Vagina (tissue), 2 donors: ENCODE results near the gene SEMA3D. TPM values are rescaled to one million over a fixed set of nuclear protein-coding genes. Genes with fewer than 3 reads are reported as not detected.

Source experiments
- DNase-seq, 2 donors: peaks; one replicate each; pipeline ENCODE4 v3.0.0-alpha.2; 2017; ENCODE audit errors: extremely low spot score in 2 of 2
- H3K27ac ChIP-seq: fragments of 200-600 bp; sonication (generic); one replicate; pipeline ENCODE4 v1.5.1; 2019
- H3K27me3 ChIP-seq: fragments of 200-600 bp; sonication (generic); one replicate; pipeline ENCODE4 v1.5.1; 2019
- H3K36me3 ChIP-seq, 2 donors: fragments of 200-600 bp; sonication (generic); one replicate each; pipeline ENCODE4 v1.5.1; 2017 to 2019
- H3K4me1 ChIP-seq: fragments of 200-600 bp; sonication (generic); one replicate; pipeline ENCODE4 v1.5.1; 2019
- H3K4me3 ChIP-seq, 2 donors: fragments of 200-600 bp; sonication (generic); 1 replicate in 1 of 2; 2 replicates in 1 of 2; pipeline ENCODE4 v1.5.1; 2016 to 2019
- H3K9me3 ChIP-seq: fragments of 200-600 bp; sonication (generic); one replicate; pipeline ENCODE4 v1.5.1; 2019
- POLR2A ChIP-seq, 2 donors: fragments of 450-650 bp; IDR thresholded peaks; one replicate each; pipeline ENCODE4 v1.6.1; 2017; ENCODE audit warnings: antibody characterized with exemption in 2 of 2, mild to moderate bottlenecking in 2 of 2, moderate library complexity in 2 of 2
- POLR2AphosphoS5 ChIP-seq, 2 donors: sonication (generic); formaldehyde crosslinking; IDR thresholded peaks; one replicate each; pipeline ENCODE4 v1.9.0; 2017; ENCODE audit warnings: antibody characterized with exemption in 2 of 2, mild to moderate bottlenecking in 2 of 2, low read depth in 1 of 2; ENCODE audit not compliant: insufficient read depth in 1 of 2
- intact Hi-C: fragments of 100-400 bp; cut with DNase I; formaldehyde crosslinking; loops from one replicate; pipeline ENCODE4 v1.15.1; 2023
- total RNA-seq: library from RNA; depleted of rRNA; stranded (reverse); fragments of >200 nt; gene quantifications from one replicate; pipeline ENCODE4 v1.2.3, GENCODE V29; 2016
- TF ChIP-seq, protein P1 (sequence below), 3 experiments: fragments of 450-650 bp in 2 of 3; fragments of 200-600 bp in 1 of 3; sonication (generic) in 1 of 3; IDR thresholded peaks; one replicate each; pipeline ENCODE4 v1.5.1; 2017 to 2019; ENCODE audit warnings: antibody characterized with exemption in 3 of 3, mild to moderate bottlenecking in 2 of 3, moderate library complexity in 2 of 3

Gene SEMA3D
- total RNA-seq, 1 donor from 2014 or later: 2.2 TPM

DNA sequence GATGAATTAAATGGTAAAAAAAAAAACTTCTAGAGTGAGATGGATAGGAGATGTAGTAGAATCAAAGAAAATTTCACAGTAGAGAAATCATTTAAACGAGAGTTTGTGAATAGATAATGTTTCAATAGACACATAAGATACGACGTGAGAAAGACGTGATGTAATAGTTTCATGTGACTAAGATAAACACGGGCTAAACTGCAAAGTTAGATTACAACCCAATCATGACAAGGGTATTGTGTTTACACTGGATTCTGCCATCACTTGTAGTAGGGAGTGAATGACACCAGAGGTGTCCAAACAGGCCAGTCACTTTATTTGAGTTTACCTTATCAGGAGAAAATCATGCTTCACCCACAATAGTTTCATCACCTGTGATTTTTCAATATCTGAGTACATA is 21.6 kb downstream of the SEMA3D start:
- Histone ChIP-seq H3K9me3 (no peaks in the 10 kb centered on the region), H3K4me1 (no peaks in the 10 kb centered on the region), H3K36me3 (no peaks in the 10 kb centered on the region), H3K27me3 (no peaks in the 10 kb centered on the region), H3K4me3 (no peak overlapping the region), H3K27ac (no peak overlapping the region)
- no peak for DNase-seq
- intact Hi-C loops: no loop called here
- TF ChIP-seq POLR2AphosphoS5 (IDR thresholded peaks at IDR 0.05; ENCODE audit: insufficient read depth in 1 of 2, low read depth in 1 of 2) (no peak), POLR2A (IDR thresholded peaks at IDR 0.05) (no peak)
- TF ChIP-seq, protein P1, sequence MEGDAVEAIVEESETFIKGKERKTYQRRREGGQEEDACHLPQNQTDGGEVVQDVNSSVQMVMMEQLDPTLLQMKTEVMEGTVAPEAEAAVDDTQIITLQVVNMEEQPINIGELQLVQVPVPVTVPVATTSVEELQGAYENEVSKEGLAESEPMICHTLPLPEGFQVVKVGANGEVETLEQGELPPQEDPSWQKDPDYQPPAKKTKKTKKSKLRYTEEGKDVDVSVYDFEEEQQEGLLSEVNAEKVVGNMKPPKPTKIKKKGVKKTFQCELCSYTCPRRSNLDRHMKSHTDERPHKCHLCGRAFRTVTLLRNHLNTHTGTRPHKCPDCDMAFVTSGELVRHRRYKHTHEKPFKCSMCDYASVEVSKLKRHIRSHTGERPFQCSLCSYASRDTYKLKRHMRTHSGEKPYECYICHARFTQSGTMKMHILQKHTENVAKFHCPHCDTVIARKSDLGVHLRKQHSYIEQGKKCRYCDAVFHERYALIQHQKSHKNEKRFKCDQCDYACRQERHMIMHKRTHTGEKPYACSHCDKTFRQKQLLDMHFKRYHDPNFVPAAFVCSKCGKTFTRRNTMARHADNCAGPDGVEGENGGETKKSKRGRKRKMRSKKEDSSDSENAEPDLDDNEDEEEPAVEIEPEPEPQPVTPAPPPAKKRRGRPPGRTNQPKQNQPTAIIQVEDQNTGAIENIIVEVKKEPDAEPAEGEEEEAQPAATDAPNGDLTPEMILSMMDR (IDR thresholded peaks at IDR 0.05): no peak

DNA sequence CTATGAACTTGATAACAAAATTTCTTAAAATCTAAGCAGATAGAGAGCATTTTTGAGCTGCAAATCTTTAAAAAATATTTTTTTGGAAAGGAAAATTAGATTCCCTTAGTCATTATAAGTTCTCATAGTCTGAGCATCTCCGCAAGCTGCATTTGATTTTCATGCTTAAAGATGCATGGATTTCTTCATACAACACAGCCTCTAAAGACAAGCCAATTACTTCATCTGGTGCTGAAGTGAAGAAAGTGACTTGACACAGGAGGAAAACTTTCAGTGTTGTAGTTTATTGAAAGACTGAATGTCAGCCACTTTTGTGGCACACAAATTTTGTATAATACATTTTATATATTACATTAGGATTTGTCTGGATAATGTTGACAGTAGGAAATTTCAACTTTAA is 22.5 kb downstream of the SEMA3D start:
- no peaks in the 10 kb centered on the region for H3K4me1 ChIP-seq
- no peaks in the 10 kb centered on the region for H3K36me3 ChIP-seq
- DNase-seq: no peak
- TF ChIP-seq, protein P1 (IDR thresholded peaks at IDR 0.05): no peak
- TF ChIP-seq POLR2A (IDR thresholded peaks at IDR 0.05): no peak
- no peak for TF ChIP-seq POLR2AphosphoS5 (IDR thresholded peaks at IDR 0.05; ENCODE audit: insufficient read depth in 1 of 2, low read depth in 1 of 2)
- H3K27ac ChIP-seq: no peak overlapping the region
- H3K9me3 ChIP-seq: no peaks in the 10 kb centered on the region
- intact Hi-C loops: no loop called here
- H3K4me3 ChIP-seq: no peak overlapping the region
- H3K27me3 ChIP-seq: no peaks in the 10 kb centered on the region

DNA sequence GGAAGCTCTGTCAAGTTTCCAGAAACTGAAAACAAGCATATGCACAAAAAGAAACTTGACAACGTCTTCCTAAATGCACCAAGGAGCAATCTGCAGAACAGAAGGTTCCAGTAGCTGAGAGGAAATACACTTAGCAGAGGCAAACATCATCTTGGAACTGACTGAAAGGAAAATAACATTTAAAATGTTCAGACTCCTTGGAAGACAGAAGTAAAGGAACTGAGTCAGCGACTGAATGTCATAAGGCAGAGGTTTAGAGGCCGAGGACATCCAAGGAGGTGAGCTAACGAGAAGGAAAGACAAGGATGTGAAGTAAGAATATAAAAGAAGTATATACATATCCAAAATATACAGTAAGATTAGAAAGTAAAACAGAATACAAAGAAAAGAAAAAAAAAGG is 24.1 kb downstream of the SEMA3D start:
- intact Hi-C loops: no loop called here
- no peak overlapping the region for H3K27ac ChIP-seq
- H3K9me3 ChIP-seq: no peaks in the 10 kb centered on the region
- no peak for DNase-seq
- no peaks in the 10 kb centered on the region for H3K4me1 ChIP-seq
- H3K4me3 ChIP-seq: no peak overlapping the region
- H3K27me3 ChIP-seq: no peaks in the 10 kb centered on the region
- TF ChIP-seq, protein P1 (IDR thresholded peaks at IDR 0.05): no peak
- TF ChIP-seq POLR2A (IDR thresholded peaks at IDR 0.05) (no peak), POLR2AphosphoS5 (IDR thresholded peaks at IDR 0.05; ENCODE audit: insufficient read depth in 1 of 2, low read depth in 1 of 2) (no peak)
- no peaks in the 10 kb centered on the region for H3K36me3 ChIP-seq

DNA sequence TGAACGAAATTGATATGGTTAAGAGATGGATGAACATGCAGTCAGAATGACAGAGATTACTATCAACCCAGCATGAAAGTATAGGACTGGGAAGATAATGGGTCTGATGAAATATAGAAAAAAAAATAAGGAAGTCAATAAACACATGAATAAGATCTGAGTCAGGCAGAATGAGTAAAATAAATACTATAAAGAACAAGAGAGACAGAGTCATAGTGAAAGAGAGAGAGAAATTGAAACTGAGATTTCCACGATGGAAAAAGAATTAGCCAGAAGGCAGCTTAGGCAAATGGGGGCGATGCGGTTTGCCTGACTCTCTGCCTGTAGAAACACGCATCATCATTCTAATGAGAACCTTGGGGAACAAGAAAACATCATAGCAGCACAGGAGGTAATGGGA is 26.6 kb downstream of the SEMA3D start:
- TF ChIP-seq POLR2A (IDR thresholded peaks at IDR 0.05) (no peak), POLR2AphosphoS5 (IDR thresholded peaks at IDR 0.05; ENCODE audit: insufficient read depth in 1 of 2, low read depth in 1 of 2) (no peak)
- TF ChIP-seq, protein P1 (IDR thresholded peaks at IDR 0.05): no peak
- Histone ChIP-seq H3K27ac (no peak overlapping the region), H3K4me3 (no peak overlapping the region), H3K36me3 (no peaks in the 10 kb centered on the region), H3K27me3 (no peaks in the 10 kb centered on the region), H3K9me3 (no peaks in the 10 kb centered on the region), H3K4me1 (no peaks in the 10 kb centered on the region)
- intact Hi-C loops: no loop called here
- DNase-seq: no peak

DNA sequence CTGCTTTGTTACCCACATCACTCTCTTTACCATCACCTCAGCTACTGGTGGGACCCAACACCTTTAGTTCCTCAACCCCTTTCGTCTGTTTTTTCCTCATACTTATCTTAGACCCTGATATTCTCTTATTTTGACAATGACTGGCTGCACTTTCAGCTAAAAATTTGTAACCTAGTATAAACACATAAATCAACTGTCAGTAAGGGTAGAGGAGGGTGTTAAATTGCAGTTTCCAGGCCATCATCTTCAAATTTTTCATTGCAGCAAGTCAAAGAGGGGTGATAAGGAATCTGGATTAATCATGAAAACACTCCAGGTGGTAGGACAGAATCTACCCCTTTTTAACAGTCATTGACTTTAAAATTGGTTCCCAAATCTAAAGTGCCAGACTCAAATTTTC is 27.9 kb downstream of the SEMA3D start:
- Histone ChIP-seq H3K27me3 (no peaks in the 10 kb centered on the region), H3K4me1 (no peaks in the 10 kb centered on the region), H3K36me3 (no peaks in the 10 kb centered on the region), H3K27ac (no peak overlapping the region), H3K4me3 (no peak overlapping the region), H3K9me3 (no peaks in the 10 kb centered on the region)
- no peak for DNase-seq
- intact Hi-C loops: no loop called here
- TF ChIP-seq POLR2A (IDR thresholded peaks at IDR 0.05) (no peak), POLR2AphosphoS5 (IDR thresholded peaks at IDR 0.05; ENCODE audit: insufficient read depth in 1 of 2, low read depth in 1 of 2) (no peak)
- TF ChIP-seq, protein P1 (IDR thresholded peaks at IDR 0.05): no peak
